Measurements from ENCODE around the gene SLC9A9.
"Not testable (repeated sequence)": the region's sequence is repeated elsewhere in the genome, so short reads cannot be mapped to it uniquely, and the experiment has no call there.

The SLC9A9 gene

DNA sequence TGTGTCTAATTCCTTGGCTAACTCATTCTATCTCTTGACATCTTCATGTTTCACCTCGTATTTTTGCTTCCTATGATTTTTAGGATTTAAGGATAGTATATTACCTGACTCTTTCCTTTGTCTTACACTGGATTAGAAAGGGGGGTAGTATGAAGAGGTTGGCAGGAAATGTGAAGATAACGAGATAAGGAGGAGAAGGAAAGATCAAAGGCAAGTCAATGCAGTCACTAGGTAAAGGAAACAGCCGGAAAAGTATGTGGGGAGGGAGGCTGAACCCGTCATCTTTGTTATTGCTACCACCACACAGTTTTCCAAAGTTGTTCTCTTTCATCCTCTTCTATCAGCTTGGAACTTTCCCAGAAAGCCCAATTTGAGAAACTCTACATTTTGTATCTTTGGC, 90.6 kb downstream of the SLC9A9 start:
- no peak for DNase-seq (ENCODE audit: low spot score)

DNA sequence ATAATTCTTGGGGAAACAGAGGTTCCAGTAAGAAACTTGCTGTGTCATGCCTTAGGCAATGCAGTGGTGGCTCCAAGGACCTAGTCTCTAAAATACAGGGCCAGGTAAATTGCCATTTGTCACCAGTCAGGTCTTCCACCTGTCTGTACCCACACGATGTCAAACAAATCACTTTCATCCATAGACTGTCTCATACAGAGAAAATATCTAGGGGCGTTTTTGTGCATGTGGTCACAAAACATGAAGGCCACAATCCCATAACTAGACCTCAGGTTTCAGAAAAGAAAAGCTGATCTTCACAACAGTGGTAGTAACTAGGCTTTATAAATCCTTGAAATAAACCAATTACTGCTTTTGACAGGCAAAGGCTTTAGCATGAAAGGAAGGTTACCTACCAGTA, 92.3 kb downstream of the SLC9A9 start:
- DNase-seq (ENCODE audit: low spot score), result no peak

DNA sequence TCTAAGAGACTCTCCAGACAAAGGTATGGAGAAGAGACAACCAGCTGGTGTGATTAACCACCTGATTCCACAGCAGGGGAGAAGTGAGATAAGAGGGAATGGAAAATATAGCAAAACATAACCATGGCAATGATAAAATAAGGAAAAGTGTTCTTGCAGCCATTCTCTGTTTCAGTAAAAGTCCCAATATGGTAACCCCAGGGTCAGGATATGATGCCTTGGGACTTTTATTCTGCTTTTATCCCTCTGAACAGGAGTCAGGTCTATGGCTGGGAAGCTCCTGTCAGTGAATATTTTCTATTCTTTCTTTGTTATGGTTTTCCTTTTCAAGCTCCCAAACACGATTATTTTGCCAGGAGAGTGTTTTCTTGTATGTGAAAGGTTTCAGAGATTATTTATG, 94.2 kb downstream of the SLC9A9 start:
- DNase-seq (ENCODE audit: low spot score), result no peak

DNA sequence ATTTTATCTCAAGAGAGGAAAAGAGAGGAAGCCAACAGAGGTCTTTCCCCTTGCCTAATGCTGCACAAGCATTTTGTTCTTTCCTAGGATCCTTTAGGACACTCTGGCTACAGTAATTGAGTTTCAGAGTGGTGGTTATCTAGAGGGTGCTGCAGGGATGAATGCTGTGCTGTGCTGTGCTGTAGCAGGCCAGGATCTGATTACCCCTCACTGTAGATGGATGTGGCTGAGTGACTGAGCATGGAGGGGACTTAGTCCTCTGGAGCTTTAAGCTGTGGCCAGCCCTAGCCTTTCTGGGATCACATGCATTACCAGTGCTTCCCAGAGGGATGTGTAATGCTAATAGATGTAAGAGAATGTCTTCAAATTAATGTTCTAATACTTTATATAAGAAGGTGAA, 94.8 kb downstream of the SLC9A9 start:
- no peak for DNase-seq (ENCODE audit: low spot score)

DNA sequence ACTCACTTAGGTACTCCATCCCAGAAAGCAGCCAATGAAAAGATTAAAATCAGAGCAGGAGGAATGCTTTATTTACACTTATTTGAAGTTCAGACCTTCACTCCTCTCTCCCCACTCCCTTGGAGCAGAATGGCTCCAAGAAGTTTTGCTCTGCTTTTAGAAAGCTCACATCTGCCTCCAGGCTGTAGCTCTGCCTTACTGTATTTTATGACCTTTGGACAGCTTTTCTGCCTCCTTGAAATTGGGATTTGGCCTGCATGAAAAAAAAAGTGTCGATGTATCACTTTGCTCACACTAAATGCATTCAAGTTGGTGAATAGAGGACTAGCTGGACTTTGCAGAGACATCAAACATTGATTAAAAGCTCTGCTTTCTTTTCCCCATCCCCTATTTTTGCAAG, 95.3 kb downstream of the SLC9A9 start:
- DNase-seq (ENCODE audit: low spot score), result no peak

DNA sequence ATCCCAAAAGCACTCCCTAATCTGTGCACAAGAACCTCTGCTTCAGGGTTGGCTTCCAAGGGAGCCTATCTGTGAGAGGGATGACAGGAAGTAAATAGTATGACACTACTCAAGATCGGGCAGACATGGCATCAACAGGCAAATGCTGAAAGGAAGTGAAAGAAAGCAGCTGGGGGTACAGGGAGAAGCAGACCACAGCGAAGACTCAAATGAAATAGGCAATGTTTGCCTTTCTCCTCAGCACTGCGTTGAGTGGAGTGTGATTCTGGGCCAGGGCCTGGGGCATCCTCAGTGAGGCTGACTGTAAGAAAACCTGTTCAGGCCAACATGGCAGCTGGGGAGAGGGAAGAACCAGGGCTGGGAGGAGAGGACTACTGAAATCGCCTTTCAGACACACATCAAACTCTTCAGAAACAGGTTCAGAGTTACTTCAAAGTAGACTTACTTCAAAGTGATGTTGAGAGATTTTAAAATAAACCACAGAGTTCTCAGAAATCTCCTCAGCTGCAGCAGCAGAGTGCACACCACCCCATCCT, 96.6 kb downstream of the SLC9A9 start:
- no peak for DNase-seq (ENCODE audit: low spot score)

DNA sequence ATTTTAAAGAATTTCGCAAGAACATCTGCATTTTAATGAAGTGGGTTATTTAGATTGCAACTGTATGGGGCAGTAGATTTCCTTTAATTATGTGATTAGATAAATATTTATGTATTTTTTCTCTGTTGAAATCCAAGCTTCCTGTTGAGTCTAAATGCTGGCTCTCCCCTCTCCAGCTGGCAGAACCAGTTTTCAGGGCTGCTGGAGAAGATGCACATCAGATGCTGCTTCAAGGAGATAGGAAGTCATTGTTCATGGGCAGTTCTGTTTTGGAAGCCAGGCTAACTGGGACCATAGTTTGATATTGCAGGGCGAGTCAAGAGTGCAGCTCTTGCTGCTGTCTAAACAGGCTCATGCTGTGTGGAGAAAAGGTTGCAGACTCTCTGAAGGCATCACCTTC, 97.4 kb downstream of the SLC9A9 start:
- DNase-seq (ENCODE audit: low spot score), result no peak

DNA sequence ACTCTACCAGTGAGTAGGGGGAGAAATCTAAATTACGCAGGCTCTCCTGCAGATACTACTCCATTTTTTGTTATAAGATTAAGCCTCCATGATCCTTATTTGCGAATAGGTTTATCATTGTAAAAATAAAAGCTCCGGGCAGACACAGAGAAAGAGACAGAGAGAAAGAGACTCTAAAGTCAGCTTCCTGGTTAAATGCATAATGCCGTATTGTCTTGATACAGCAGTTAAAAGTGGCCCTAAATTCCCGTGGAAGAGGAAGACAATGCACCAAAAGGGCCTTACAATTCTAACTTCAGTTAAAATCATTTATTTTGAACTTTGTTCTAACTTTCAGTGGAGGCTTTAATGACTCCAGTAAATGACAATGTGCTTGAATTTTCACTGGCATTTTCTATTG, 98.3 kb downstream of the SLC9A9 start:
- DNase-seq (ENCODE audit: low spot score), result no peak

DNA sequence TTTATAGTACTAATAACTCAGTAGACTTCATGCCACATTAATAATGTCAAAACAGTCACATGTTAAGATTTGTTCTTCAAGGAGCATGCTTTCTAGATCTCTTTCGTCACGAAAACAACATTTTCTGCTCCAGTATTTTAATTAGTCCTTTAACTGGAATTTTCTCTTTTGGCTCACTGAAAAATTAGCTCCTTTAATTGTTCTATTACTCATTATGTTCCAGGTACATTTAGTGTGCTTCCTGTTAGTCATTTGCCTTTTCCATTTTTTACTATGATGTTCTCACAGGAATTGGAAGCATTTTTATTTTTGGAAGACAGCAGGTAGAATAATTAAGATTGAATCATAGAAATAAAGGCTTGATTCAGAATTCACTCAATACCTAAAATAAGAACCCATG, 111.2 kb downstream of the SLC9A9 start:
- DNase-seq (ENCODE audit: low spot score), result no peak

DNA sequence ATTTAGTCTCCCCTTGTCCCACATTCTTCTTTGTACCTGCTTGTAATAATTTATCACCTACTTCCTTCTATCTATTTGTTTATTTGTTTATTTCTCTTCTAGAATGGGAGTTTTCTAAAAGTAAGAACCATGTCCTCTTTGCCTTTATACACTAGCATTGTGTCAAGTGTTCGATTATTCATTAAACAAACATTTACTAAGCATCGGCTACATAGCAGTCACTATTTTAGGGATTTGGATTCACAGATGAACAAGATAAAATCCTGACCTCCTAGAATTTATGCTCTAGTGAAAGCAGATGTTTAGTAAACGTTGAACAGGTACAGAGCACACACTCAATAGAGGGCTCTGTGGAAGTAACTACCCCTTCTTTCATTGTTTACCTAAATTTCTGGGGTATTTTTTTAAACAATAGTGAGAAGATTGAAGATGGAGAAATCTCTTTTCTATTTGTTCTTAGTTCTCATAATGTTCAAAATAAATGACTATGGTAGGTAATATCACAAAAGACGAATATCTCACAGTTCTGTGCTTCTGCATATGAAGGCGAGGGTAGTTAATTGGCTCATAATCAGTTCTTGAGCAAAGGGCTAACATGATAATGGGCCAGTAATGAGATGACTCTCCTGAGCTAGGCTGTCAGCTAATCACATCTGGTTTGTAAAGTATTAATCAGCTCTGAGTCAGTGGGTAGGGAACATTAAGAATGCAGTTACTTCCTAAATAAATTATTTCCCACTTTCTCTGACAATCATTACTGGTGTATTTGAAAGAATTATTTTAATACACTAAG, 111.9 kb downstream of the SLC9A9 start:
- no peak for DNase-seq (ENCODE audit: low spot score)

DNA sequence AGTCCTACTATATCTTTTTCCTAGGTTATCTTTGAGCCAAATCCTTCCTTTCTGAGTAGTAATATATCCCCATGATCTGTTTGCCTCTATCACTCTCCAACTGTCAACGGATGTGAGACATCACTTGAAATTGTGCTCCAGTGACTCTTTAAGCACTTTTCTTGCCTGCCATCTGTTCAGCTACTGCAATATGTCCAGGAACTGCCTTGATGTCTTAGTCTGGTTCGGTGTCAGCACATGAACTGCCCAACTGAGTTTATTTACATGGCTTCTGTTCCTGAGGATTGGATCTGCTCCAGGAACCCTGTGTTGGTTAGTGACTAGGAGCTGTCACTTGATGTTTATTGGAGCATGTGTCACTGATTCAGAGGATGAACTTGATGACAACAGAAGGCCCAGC, 116.5 kb downstream of the SLC9A9 start:
- DNase-seq (ENCODE audit: low spot score), result no peak

DNA sequence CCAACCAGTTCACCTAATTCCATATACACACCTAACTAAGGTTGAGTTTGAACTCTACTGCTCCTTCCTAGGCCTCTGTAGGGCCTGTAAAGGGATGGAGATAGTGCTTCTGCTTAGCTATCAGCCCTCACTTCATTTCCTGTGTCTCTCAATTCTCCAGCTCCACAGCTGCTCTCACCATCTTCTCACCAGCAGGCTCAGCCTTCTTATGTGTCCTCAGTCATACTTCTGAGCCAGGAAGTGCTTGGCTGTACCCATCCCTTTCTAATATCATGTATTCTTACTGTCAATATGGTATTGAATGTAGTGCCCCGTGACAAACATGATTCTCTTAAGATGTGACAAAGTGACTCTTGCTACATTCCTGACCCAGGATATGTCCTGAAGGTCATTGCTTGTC, 116.9 kb downstream of the SLC9A9 start:
- DNase-seq (ENCODE audit: low spot score), result no peak

DNA sequence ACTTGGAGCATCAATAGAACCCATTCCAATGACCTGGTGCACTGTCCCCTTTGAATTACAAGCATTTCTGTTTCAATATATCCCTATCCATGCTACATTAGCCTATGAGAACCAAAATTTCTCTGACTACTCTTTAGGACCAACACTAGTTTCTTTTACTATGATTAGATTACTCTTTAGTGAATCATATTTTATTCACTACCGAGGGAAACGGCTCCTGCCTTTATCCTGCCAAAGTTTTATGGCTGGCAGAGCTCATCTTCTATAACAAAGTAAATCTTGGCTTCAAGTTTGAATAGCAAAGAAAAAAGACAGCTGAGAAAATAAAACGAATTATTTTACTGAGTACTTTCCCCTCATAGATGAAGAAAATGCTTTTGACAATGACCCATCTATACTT, 120.9 kb downstream of the SLC9A9 start:
- DNase-seq (ENCODE audit: low spot score), result no peak

DNA sequence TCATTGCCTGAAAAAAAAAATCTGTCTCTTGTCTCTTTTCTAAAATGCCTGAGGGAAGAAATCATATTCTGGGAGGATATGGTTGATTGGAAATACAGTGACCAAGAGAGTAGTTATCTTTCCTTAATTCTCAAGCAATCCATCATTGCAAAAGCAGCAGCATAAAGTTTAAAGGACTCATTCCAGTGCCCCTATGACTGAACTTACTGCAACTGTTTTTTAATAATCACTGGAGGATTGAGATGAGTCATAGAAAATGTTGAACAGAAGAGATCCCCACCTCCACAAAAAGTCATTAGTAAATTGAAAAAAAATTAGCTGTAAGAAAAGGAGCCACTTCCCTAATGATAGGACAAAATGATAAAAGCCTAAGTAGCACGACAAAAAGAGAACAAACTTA, 121.5 kb downstream of the SLC9A9 start:
- no peak for DNase-seq (ENCODE audit: low spot score)

DNA sequence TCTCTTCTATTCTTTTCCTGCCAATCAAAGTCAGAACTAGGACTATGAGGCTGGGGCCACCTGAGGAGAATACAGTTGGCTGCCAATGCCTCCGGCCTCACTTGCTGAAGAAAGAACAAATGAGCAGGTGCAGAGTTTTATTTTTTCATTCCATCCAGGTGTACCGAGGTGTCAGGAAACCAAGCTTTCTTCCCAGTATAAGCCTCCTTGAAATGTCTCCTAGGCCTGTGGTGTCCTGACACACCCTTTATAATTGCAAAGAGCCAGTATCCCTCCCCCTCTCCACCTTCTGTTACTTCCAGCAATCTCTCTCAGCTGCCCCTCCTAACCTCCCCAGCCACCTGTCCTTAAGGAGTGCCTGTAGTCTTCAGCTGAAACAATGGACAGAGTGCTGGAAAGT, 127.9 kb downstream of the SLC9A9 start:
- no peak for DNase-seq (ENCODE audit: low spot score)

DNA sequence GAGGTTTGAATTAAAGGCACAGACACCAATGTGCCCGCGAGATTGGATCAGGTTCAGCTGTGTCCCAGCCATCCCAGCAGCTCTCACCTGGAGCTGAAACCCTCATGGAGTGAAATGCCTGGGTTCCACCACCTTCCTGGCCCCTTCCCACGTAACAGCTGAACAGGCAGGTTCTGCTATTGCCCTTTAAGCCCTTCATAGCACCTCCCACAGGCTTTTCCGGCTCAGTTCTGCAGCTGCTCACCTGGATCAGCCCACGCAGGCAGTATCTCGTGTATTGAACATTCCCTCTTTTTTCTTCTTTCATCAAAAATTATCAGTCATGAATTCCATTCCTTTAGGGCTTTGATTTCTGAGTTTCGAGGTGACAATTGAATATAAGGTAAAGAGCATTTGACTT, 129.8 kb downstream of the SLC9A9 start:
- no peak for DNase-seq (ENCODE audit: low spot score)

DNA sequence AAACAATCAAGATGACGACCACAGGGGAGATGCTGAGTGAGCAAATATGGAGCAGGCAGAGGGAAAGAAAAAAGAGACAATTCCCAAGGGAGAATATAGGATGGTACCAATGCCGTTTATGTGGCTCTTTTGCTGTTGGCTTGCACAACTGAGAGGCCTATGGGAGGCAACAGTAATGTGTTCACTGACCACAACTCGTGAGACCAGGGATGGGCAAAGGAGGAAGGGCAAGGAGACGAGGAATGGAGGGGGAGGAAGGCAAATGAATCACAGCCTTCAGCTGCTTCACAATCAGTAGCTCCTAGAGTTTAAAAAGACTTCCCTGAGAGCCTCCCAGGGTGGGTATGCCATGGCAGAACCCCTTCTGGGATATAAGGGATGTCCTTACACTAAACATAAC, 131.5 kb downstream of the SLC9A9 start:
- DNase-seq (ENCODE audit: low spot score), result no peak

DNA sequence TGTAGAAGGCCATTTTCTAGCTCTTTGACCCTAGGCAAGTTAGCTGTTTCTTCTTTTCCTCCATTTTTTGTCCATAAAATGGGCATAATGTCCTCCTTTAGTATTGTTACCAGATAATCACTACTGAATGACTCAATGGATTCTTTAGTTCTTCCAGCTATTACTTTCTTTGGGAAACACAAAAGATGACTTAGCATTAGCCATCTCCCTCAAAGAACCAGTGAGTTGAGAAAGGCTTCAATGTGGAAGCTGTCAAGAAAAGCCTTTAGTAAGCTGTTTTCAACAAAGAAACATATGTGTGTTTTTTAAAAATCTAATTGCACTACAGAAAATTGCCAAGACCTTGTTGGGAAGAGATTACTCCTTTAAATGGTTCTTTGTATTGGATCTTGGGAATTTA, 135.7 kb downstream of the SLC9A9 start:
- DNase-seq (ENCODE audit: low spot score), result no peak

DNA sequence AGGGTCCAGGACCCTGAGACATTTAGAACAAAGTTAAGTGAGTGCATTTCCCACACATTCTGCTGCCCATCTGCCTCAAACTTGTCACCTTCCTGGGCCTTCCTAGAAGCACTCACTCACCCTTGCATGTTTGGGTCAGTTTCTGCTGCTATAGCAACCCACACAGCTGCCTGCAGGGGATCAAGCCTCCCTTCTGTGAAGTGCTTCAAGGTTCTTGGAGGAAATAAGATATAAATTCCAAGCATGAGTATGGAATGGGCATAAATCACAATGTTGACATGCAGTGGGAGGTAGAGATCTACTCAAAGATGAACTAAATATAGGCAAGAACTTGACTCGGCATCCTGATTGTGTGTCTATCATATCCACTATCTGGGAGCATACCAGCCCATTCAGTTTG, 140.4 kb downstream of the SLC9A9 start:
- no peak for DNase-seq (ENCODE audit: low spot score)

DNA sequence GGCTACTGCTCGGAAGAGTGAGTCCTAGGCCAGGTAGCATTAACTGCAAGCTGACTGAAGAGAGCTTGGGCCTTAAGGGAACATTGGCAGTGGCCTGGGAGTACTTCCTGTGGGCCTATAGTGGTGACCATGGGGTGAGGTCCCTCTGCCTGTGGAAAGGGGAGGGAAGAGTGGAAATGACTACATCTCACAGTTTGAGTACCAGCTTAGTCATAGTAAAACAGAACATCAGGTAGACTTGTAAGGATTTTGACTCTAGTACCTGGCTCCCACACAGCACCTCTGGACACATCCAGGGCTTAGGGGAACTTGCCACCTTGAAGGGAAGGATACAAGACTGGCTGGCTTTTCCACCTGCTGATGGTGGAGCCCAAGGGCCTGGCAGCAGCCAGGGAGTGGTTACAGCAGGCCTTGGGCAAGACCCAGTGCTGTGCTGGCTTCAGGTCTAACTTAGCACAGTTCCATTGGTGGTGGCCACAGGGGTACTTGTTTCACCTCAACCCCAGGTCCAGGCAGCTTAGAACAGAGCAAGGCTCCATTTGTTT, 147.8 kb downstream of the SLC9A9 start:
- DNase-seq (ENCODE audit: low spot score), result no peak

DNA sequence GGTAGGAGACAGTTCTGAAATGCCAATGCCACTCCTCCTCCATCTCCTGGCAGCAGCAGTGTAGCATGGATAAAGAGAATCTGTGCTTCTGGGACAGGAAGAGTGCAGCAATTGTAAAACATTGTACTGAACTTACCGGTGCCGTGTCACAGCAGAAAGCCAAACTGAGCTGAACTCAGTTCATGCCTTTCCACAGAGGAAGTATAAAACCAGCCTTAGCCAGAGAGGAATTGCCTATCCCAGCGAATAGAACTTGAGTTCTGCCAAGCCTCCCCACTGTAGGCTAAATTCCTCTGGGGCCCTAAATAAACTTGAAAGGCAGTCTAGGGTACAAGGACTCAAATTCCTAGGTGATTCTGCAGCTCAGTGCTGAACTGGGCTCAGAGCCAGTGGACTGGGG, 148.8 kb downstream of the SLC9A9 start:
- no peak for DNase-seq (ENCODE audit: low spot score)

DNA sequence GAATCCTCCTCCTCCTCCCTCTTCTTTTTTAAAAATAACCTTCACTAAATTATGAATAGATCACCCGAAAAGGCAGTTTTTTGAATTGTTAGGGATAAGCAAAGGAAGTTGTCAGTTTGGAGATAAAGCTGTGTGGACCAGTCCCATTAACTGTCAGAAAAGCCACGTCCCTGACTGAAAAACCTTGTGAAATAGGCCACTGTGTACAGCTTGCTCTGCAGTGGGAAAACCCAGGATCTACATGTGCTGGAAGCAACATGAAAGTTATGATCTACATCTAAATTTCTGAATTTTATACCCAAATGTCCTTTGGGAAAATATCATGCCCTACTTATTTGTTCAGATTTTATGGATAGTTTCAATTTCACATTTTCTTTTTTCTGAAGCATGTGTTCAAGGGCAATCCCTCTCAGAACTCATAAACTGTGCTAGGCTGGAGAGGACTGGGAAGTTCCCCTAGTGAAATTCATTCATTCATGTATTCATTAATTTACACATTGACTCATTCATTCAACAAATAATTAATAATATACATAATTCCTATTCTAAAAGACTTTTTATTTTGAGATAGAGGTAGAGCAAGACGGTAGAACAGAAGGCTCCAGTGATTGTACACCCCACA, 149.5 kb downstream of the SLC9A9 start:
- no peak for DNase-seq (ENCODE audit: low spot score)

DNA sequence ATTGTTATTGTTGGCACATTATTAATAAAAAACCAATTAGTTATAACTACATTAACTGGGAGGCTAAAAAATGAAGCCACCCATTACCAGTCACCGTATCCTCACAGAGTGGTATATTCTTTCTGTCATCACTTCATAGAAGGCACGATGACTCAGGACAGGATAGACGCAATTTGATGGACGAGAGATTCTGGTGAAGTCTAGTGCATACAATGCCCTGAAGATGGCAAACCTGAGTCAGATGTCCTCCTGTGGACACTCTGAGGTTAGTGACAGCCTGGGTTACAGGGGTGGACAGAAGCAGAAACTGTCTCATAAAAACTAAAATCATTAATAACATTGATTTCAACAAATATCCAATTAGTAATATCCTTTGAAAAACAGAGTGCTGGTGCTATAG, 150.3 kb downstream of the SLC9A9 start:
- DNase-seq (ENCODE audit: low spot score), result no peak

DNA sequence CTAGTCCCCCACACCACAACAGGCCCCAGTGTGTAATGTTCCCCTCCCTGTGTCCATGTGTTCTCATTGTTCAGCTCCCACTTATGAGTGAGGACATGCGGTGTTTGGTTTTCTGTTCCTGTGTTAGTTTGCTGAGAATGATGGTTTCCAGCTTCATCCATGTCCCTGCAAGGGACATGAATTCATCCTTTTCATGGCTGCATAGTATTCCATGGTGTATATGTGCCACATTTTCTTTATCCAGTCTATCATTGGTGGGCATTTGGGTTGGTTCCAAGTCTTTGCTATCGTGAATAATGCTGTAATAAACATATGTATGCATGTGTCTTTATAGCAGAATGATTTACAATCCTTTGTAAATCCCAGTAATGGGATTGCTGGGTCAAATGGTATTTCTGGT, 152.9 kb downstream of the SLC9A9 start:
- not testable (repeated sequence) for DNase-seq (ENCODE audit: low spot score)

Data from left forelimb (tissue), 1 donor.